ENCODE data around the gene RBM38.
A peak's percentile ranks its signal among the peaks of the same experiment; 100 is the strongest.

The RBM38 gene

GRCh38 chr20:57391439-57392301, 474 bp downstream of the RBM38 start:
- DNase-seq (ENCODE audit: low spot score): peak; percentile 58

DNA sequence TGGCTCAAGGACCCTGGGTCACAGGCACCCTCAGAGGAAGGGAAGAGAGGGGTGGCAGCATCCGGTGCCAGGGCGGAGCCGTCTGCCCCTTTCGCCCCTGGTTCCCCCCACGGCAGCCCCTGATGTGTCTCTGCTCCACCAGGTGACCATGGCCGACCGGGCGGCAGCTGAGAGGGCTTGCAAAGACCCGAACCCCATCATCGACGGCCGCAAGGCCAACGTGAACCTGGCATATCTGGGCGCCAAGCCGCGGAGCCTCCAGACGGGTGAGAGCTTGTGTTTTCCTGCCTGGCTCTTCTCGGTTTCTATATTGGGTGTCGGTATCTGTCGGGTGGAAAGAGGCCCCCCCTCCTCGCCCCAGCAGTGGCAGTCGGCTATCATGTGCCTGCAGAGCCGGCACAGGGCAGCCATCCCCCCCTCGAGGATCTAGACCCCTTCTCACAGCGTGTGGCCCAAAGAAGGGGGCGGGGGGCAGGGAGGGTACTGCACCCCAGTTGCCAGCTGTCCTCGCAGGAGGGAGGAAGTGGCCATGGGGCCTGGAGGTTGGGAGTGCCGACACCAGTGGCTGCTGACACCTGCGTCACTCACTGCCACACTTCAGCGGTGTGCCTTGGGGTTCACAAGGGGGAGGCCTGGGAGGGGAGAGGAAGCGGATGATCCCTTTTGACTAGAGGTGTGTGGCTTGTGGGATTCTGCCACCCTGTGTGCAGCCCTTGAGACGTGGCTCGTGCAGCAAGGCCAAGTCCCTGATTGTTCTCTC, 1.5 kb downstream of the RBM38 start:
- no peak for DNase-seq (ENCODE audit: low spot score)

- no peak for DNase-seq (ENCODE audit: low spot score)
These were observed 2.3 kb downstream of the RBM38 start for GRCh38 chr20:57393321-57394120.

GRCh38 chr20:57394121-57395082, 3.2 kb downstream of the RBM38 start:
- DNase-seq (ENCODE audit: low spot score): no peak

DNA sequence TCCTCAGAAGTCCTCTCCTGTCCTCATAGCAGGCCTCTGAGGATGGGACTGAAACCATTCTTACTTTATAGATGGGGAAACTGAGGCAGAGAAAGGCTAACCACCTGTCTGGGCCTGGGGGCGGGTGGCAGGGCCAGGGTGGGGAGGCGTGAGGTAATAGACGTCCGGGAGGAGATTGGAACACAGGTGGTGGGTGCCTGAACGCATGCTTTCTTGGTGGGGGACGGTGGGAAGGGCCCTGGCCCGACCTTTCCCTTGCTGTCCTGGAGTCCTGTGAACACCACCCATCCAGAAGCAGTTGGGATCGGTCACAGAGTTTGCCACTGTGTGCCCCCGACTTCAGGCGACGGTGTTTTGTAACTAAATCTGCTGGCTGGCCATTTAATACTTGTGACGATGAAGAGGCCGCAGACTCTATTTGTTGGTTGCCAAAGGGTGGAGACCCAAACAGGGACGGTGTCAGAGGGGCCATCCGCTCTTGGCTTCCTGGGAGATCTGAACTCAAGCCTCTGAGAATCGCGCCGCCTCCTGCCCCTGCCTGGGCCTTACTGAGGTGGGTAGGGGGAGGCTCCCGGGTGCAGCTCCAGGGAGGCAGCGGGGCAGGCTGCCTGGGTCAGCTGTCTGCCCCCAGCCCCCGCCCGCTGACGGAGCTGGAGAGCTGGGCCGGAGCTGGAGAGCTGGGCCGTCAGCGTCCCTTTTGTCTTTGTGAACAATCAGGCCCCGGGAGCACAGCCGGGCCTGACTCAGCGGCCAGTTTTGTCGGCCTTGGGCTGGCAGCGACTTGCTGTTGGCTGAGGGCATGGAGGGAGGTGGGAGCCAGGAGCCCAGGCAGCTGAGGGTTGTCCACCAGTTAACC, 4.1 kb downstream of the RBM38 start:
- peak; percentile 74 for DNase-seq (ENCODE audit: low spot score)

DNA sequence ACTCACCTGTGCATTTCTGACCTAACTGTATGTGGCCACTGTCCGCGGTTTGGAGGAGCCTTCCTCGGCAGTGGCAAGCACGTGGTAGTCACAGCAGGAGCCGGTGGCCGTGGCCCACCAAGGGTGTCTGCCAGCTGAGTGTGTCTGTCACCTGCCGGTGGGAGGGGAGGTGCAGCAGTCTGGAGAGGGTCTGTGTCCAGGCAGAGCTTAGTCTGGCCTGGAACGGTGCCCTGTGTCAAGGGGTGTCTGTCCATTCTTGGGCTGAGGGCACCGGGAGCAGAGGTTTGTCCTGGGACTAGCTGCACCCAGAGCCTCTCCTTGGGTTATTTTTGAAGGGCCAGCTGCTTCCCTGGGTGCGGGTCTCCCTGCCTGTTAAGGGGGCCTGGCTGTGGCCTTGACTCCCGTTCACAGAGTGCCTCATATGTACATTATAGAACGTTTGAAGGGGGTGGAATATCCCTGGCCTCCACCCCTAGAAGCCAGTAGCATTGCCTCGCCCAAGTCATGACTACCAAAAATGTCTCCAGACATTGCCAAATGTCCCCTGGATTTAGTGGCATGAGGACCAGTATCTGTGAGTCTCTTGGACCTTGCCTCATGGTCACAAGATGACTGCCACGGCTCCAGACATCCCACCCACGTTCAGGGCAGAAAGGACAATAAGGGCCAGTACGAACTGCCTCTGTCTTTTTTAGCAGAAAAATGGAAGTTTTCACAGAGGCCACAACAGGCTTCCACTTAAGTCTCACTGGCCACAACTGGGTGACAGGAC, 5.2 kb downstream of the RBM38 start:
- no peak for DNase-seq (ENCODE audit: low spot score)

- DNase-seq (ENCODE audit: low spot score): no peak
These were observed 5.9 kb downstream of the RBM38 start for GRCh38 chr20:57396984-57397692.

GRCh38 chr20:57397693-57398108, 6.5 kb downstream of the RBM38 start:
- no peak for DNase-seq (ENCODE audit: low spot score)

- DNase-seq (ENCODE audit: low spot score): no peak
These were observed 7.1 kb downstream of the RBM38 start for GRCh38 chr20:57398231-57398821.

GRCh38 chr20:57398901-57399535, 7.8 kb downstream of the RBM38 start:
- DNase-seq (ENCODE audit: low spot score): no peak

DNA sequence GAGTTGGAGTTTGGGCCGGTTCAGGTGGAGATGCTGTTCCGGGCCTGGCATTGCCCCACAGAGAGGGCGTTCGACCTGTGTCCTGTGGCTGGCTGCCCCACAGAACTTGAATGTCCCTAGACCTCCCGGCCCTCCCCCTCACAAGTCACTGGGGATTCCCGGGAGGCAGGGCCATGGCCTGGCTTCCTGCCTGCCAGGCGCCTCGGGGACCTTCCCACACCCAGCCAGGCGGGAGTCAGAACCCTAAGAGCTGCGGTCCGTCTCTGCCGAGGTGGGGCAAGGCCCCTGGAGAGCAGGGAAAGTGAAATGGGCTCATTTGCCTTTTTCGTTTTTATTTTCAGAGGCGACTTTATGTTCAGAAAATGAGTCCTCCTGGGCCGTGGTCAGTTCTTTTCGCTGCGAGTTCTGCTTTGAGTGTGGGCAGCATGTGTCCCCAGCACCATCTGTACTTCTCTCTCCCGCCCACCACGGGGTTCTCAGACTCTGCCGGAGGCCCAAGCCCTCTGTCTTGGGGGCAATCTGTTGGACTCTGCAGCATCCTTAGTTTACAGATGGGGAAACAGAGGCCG, 8.5 kb downstream of the RBM38 start:
- DNase-seq (ENCODE audit: low spot score): no peak

GRCh38 chr20:57400231-57400701, 9.1 kb downstream of the RBM38 start:
- DNase-seq (ENCODE audit: low spot score): no peak

GRCh38 chr20:57400821-57401564, 9.8 kb downstream of the RBM38 start:
- no peak for DNase-seq (ENCODE audit: low spot score)

DNA sequence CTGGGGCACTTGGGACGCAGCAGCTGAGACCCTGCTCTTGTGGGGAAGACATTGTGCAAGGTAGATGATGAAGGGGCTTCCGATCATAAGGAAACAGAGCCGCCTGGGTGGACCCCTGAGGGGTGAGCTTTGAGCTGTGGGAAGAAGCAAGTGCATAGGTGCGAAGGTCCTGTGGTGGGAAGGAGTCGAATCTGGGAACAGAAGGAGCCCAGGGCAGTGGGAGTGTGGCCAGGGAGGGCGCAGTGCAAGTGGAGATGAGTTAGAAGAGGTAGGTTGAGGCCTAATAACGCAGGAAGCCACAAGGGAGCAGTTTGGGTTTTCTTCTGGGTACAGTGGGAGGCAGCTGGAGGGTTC, 10.3 kb downstream of the RBM38 start:
- no peak for DNase-seq (ENCODE audit: low spot score)

DNA sequence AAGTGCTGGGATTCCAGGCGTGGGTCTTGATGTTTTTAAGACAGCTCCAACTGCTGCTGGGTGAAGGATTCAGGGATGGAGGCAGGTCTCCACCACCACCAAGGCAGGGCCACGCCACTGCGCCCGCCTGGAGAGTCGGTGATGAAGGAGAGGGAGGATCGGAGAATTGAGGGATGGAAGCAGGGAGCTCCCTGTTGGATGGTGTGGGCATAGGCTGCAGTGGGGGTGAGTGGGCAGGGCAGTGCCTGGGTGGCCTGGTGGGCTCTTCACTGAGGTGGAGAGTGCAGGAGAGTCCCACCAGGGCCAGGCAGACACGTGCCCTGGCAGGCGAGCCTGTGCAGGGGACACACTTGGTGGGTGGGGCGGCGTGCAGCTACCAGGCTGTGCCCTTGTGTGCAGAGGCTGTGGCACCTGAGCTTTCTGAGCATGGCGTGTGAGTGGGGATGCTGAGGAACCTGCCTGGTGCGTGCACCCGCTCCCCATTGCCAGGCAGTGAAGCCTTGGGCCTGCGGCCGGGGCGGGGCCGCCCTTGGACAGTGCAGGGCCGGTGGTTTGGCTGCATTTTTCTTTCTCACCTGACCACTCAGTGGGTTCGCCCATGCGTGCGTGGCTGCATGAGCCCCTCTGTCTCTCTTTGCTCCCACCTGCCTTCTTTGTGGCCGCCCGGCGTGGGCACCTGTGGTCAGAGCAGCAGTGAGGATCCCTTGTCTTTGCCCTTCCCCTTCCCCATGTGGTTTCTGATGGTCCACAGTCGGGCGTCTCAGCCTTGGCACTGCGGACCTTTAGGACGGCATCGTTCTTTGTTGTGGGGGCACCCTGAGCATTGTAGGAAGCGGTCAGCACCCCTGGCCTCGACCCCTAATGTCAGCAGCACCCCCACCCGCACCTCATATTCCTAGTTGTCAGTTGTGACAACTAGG, 11.3 kb downstream of the RBM38 start:
- DNase-seq (ENCODE audit: low spot score): no peak

- no peak for DNase-seq (ENCODE audit: low spot score)
These were observed 12.0 kb downstream of the RBM38 start for GRCh38 chr20:57403216-57403615.
